ENCODE data around the gene UBB. TPM values are rescaled to one million over a fixed set of nuclear protein-coding genes. Genes with fewer than 3 reads are reported as not detected.

The UBB gene
- total and polyA plus RNA-seq, 2 experiments from 2014 or later: 1,250 to 2,041 TPM

GRCh38 chr17:16374146-16374938, 6.5 kb upstream of the UBB start:
- Histone ChIP-seq H2AFZ (no peak overlapping the region), H3K4me3 (no peak overlapping the region), H3K79me2 (no peaks in the 10 kb centered on the region), H4K20me1 (ENCODE audit: insufficient read depth, poor library complexity, severe bottlenecking) (no peaks in the 10 kb centered on the region), H3K4me1 (ENCODE audit: insufficient read depth) (no peaks in the 10 kb centered on the region), H3K9me3 (ENCODE audit: low read depth) (no peaks in the 10 kb centered on the region), H3K4me2 (no peak overlapping the region), H3K36me3 (replicated peaks; ENCODE audit: insufficient read depth, low read depth) (no peaks in the 10 kb centered on the region), H3K9me2 (replicated peaks; ENCODE audit: insufficient read depth) (no peaks in the 10 kb centered on the region), H3K27me3 (no peaks in the 10 kb centered on the region), H3K27ac (no peak overlapping the region)
- DNase-seq (ENCODE audit: low spot score): peak; percentile 36
- no peak for TF ChIP-seq EZH2phosphoT487 (IDR thresholded peaks at IDR 0.05; ENCODE audit: low read depth, severe bottlenecking, unreplicated experiment)
- 86% methylated on average over 16 of the region's 16 CpGs for WGBS (ENCODE audit: low lambda C conversion rate, missing lambda C conversion rate)

GRCh38 chr17:16377941-16378341, 3.0 kb upstream of the UBB start:
- DNase-seq (ENCODE audit: low spot score): no peak
- Histone ChIP-seq H3K27me3 (no peaks in the 10 kb centered on the region), H3K9me3 (ENCODE audit: low read depth) (no peaks in the 10 kb centered on the region), H3K4me3 (no peak overlapping the region), H3K79me2 (peaks cover 18% of the 10 kb centered on the region), H3K36me3 (replicated peaks; ENCODE audit: insufficient read depth, low read depth) (peaks cover 4% of the 10 kb centered on the region), H3K9me2 (replicated peaks; ENCODE audit: insufficient read depth) (no peaks in the 10 kb centered on the region), H3K27ac (no peak overlapping the region), H2AFZ (no peak overlapping the region), H4K20me1 (ENCODE audit: insufficient read depth, poor library complexity, severe bottlenecking) (peaks cover 17% of the 10 kb centered on the region), H3K4me2 (no peak overlapping the region), H3K4me1 (ENCODE audit: insufficient read depth) (peaks cover 6% of the 10 kb centered on the region)
- TF ChIP-seq EZH2 (IDR thresholded peaks at IDR 0.05; ENCODE audit: borderline replicate concordance) (no peak), EZH2phosphoT487 (IDR thresholded peaks at IDR 0.05; ENCODE audit: low read depth, severe bottlenecking, unreplicated experiment) (no peak), CTCF (IDR thresholded peaks at IDR 0.05; ENCODE audit: poor library complexity) (no peak)
- 94% methylated on average over 2 of the region's 2 CpGs for WGBS (ENCODE audit: low lambda C conversion rate, missing lambda C conversion rate)

- no peaks in the 10 kb centered on the region for H3K9me2 ChIP-seq (replicated peaks; ENCODE audit: insufficient read depth)
- WGBS (ENCODE audit: low lambda C conversion rate, missing lambda C conversion rate): 77% methylated on average over 17 of the region's 17 CpGs
- TF ChIP-seq EZH2 (IDR thresholded peaks at IDR 0.05; ENCODE audit: borderline replicate concordance): no peak
- no peak for TF ChIP-seq EZH2phosphoT487 (IDR thresholded peaks at IDR 0.05; ENCODE audit: low read depth, severe bottlenecking, unreplicated experiment)
- no peak for TF ChIP-seq CTCF (IDR thresholded peaks at IDR 0.05; ENCODE audit: poor library complexity)
- H3K36me3 ChIP-seq (replicated peaks; ENCODE audit: insufficient read depth, low read depth): peaks cover 8% of the 10 kb centered on the region
- no peak for DNase-seq (ENCODE audit: low spot score)
- H3K27ac ChIP-seq: no peak overlapping the region
- H4K20me1 ChIP-seq (ENCODE audit: insufficient read depth, poor library complexity, severe bottlenecking): peaks cover 26% of the 10 kb centered on the region
- H3K9me3 ChIP-seq (ENCODE audit: low read depth): no peaks in the 10 kb centered on the region
- peaks cover 26% of the 10 kb centered on the region for H3K79me2 ChIP-seq
- no peaks in the 10 kb centered on the region for H3K27me3 ChIP-seq
- H3K4me2 ChIP-seq: no peak overlapping the region
- H3K4me3 ChIP-seq: no peak overlapping the region
- no peak overlapping the region for H2AFZ ChIP-seq
- peaks cover 13% of the 10 kb centered on the region for H3K4me1 ChIP-seq (ENCODE audit: insufficient read depth)
Observed at GRCh38 chr17:16378636-16379282, 2.1 kb upstream of the UBB start.

GRCh38 chr17:16379654-16380053, 1.2 kb upstream of the UBB start:
- Histone ChIP-seq H3K36me3 (replicated peaks; ENCODE audit: insufficient read depth, low read depth) (peaks cover 8% of the 10 kb centered on the region), H4K20me1 (ENCODE audit: insufficient read depth, poor library complexity, severe bottlenecking) (peaks cover 30% of the 10 kb centered on the region), H3K9me2 (replicated peaks; ENCODE audit: insufficient read depth) (no peaks in the 10 kb centered on the region), H3K4me2 (no peak overlapping the region), H3K4me3 (no peak overlapping the region), H3K27me3 (no peaks in the 10 kb centered on the region), H3K79me2 (peaks cover 33% of the 10 kb centered on the region), H3K9me3 (ENCODE audit: low read depth) (no peaks in the 10 kb centered on the region), H2AFZ (no peak overlapping the region), H3K27ac (no peak overlapping the region), H3K4me1 (ENCODE audit: insufficient read depth) (peaks cover 13% of the 10 kb centered on the region)
- WGBS (ENCODE audit: low lambda C conversion rate, missing lambda C conversion rate): 96% methylated on average over 8 of the region's 8 CpGs
- TF ChIP-seq EZH2 (IDR thresholded peaks at IDR 0.05; ENCODE audit: borderline replicate concordance): no peak
- no peak for TF ChIP-seq CTCF (IDR thresholded peaks at IDR 0.05; ENCODE audit: poor library complexity)
- no peak for TF ChIP-seq EZH2phosphoT487 (IDR thresholded peaks at IDR 0.05; ENCODE audit: low read depth, severe bottlenecking, unreplicated experiment)
- no peak for DNase-seq (ENCODE audit: low spot score)

Measured in hepatocyte (in vitro differentiated cells).